Retina (tissue), 1 donor: ENCODE measurements around the gene MSRB1.

ENCODE experiments used
- DNase-seq: peaks from one replicate; pipeline ENCODE4 v3.0.0-alpha.2; 2016

The MSRB1 gene

GRCh38 chr16:1895949-1896675 lies 46.9 kb downstream of the MSRB1 start:
- DNase-seq = no peak

DNA sequence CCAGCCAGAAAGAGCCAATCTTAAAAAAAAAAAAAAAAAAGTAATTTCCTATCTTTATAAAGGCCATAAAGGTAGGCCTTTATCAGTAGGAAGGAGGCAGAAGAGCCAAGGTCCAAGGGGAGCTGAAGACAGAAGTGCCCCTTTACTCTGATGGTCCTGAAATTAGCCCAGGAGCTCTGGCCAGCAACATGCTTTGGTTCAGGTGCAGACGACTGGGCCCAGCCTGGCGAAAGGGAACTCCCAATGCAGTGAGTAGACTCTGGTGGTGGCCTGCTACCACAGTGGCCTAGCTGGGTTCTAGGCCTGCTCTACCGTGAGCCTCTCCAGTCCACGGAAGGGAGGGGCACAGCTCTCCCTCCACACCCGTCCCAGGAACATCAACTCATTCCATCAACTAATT lies 47.9 kb downstream of the MSRB1 start:
- no peak for DNase-seq

DNA sequence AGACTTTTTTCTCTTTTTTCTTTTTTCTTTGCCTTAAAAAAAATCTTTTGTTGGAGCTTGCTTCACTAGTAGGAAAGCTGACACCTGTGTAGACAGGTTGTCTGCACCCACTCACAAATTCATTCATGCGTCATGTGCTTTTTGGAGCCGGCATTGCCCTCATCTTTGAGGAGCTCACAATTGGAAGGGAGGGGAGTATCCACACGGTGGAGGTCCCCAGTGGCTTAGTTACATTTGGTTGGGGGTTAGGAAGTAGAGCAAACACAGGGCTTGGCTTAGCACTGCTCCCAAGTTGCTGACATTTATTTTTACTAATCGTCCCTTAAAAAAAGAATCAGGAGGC lies 52.3 kb downstream of the MSRB1 start:
- no peak for DNase-seq

DNA sequence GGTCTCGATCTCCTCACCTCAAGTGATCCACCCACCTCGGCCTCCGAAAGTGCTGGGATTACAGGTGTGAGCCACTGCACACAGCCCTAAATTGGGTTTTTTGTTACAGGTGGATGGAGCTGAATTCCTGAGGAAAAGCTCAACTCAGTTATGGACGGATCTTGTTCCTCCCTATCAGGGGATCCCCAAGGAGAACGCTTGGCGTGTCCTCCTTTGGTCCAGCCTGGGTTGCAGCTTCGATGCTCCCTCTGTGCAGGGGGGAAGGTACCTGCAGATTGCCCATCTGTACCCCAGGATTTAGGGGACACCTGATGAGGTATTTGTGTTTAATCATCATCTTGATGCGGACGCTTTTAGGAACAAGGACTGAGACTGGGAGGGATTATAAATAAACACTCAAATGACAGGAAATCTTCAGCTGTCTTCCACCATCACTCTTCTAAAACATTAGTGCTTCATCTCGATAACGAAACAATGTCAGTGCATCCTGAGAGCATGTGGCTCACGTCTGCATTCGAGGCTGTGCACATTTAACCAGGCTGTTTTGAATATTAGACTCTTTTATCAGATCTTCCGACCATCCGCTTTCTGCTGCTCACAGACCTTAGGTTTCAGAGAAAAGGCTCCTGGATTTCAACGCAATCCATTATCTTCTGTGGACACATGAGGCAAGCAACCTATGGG lies 52.8 kb downstream of the MSRB1 start:
- no peak for DNase-seq
